ENCODE data around the gene TRAF1.

Gene TRAF1

DNA sequence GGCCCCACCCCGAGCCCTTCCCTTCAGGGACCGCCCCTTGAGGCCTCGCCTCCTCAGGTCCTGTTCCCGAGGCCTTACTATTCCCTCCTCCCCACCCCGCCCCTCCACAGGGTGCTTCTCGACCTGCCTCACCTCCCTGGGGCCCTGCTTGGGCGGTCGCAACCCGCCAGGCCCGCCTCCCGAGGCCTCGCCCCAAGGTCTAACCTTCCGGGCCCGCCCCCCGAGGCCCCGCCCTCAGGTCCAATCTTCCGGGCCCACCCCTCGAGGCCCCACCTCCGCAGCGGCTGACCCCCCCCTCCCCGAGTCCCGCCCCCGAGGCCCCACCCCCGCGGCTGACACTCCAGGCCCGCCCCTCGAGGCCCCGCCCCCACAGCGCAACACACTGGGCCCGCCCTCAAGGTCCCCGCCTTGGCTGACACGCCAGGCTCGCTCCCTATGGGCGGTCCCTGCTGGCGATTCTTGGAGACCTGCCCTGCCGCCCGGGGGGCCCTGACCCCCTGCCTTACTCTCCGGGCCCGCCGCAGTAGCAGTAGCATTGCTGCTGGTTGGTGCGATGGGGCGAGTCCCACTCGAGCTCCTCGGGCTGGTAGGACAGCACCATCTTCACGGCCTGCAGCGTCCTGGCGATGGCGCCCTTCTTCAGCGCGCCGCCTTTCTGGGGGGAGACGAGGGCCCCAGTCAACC is 57.8 kb downstream of the TRAF1 start:
- Histone ChIP-seq H3K9ac (ENCODE audit: low read depth, low read length) (peak overlapping the region; percentile 71), H3K4me3 (ENCODE audit: low read length) (peak overlapping the region; percentile 82), H3K9me3 (replicated peaks; ENCODE audit: low read length) (no peaks in the 10 kb centered on the region), H3K4me1 (ENCODE audit: control insufficient read depth, insufficient read depth, low read length) (peaks cover 22% of the 10 kb centered on the region), H3K27me3 (ENCODE audit: control insufficient read depth, insufficient read depth, low read length) (no peaks in the 10 kb centered on the region), H3K4me2 (ENCODE audit: low read length) (peak overlapping the region; percentile 86), H3K36me3 (ENCODE audit: insufficient read depth, low read length) (peaks cover 25% of the 10 kb centered on the region)

DNA sequence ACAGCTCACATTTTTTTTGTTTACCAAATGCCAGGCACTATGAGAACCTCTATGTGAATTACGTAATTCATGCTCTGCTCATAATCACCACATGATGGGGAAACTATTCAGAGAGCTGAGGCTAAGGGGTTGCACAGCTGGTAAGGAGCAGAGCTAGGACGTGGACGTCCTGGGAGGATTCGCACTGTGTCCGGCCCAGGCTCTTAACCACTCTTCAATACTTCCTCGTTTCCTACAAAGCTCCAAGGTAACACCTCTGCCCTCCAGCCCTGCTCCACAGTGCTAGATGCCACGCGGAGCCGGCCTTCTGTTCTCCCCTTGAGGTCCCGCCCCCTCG is 58.3 kb downstream of the TRAF1 start:
- Histone ChIP-seq H3K36me3 (ENCODE audit: insufficient read depth, low read length) (peaks cover 29% of the 10 kb centered on the region), H3K9ac (ENCODE audit: low read depth, low read length) (peak overlapping the region; percentile 53), H3K27me3 (ENCODE audit: control insufficient read depth, insufficient read depth, low read length) (no peaks in the 10 kb centered on the region), H3K9me3 (replicated peaks; ENCODE audit: low read length) (no peaks in the 10 kb centered on the region), H3K4me2 (ENCODE audit: low read length) (peak overlapping the region; percentile 83), H3K4me3 (ENCODE audit: low read length) (peak overlapping the region; percentile 67), H3K4me1 (ENCODE audit: control insufficient read depth, insufficient read depth, low read length) (peaks cover 22% of the 10 kb centered on the region)

DNA sequence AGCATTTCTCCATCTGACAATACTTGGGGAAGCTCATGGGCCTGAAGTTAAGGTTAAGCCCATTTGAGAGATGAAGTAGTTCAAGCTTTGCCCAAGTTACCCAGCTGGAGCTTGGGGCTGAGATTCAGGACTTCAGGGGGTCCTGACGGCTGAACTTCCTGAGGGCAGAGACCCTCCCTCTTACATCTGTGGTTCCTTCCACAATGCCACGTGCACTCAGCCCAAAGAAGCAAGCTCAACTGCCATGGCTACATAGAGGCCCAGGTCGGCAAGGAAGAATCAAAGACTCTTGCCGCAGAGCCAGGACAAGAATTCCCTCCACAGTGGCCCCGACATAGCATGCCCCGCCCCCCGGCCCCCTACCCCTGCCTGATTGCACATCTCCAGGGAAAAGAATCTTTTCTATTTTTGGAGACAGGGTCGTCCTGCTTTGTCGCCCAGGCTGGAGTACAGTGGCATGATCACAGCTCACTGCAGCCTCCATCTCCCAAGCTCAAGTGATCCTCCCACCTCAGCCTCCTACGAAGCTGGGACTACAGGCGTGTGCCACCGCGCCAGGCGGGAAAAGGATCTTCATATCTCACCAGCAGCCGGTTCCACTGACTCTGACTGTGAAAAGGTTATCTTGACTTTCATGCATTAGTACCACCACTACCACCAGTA is 58.8 kb downstream of the TRAF1 start:
- H3K4me2 ChIP-seq (ENCODE audit: low read length), result peak overlapping the region; percentile 83
- H3K4me3 ChIP-seq (ENCODE audit: low read length), result peak overlapping the region; percentile 67
- H3K27me3 ChIP-seq (ENCODE audit: control insufficient read depth, insufficient read depth, low read length), result no peaks in the 10 kb centered on the region
- H3K4me1 ChIP-seq (ENCODE audit: control insufficient read depth, insufficient read depth, low read length), result peaks cover 22% of the 10 kb centered on the region
- peaks cover 28% of the 10 kb centered on the region for H3K36me3 ChIP-seq (ENCODE audit: insufficient read depth, low read length)
- H3K9me3 ChIP-seq (replicated peaks; ENCODE audit: low read length), result no peaks in the 10 kb centered on the region
- no peak overlapping the region for H3K9ac ChIP-seq (ENCODE audit: low read depth, low read length)

DNA sequence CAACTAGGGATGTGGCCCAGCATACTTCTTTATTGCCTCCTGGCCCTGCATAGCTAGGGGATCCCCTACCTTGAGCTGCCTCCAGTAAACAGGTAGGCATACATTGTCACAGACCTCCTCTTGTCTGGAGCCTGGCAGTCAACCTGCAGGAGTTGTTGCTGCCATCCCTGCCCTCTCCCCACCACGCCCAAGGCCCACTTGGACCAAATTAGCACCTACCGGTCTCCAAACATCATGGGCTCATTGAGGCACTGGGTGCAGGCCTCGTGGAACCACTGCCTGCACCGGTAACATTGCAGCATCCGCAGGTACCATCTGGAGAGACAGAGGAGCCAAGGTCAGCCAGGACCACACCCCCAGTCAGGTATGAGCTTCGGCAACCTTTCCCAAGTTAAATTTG is 59.9 kb downstream of the TRAF1 start:
- Histone ChIP-seq H3K4me1 (ENCODE audit: control insufficient read depth, insufficient read depth, low read length) (peaks cover 22% of the 10 kb centered on the region), H3K4me2 (ENCODE audit: low read length) (no peak overlapping the region), H3K9me3 (replicated peaks; ENCODE audit: low read length) (no peaks in the 10 kb centered on the region), H3K27me3 (ENCODE audit: control insufficient read depth, insufficient read depth, low read length) (no peaks in the 10 kb centered on the region), H3K9ac (ENCODE audit: low read depth, low read length) (no peak overlapping the region), H3K4me3 (ENCODE audit: low read length) (no peak overlapping the region), H3K36me3 (ENCODE audit: insufficient read depth, low read length) (peaks cover 38% of the 10 kb centered on the region)

DNA sequence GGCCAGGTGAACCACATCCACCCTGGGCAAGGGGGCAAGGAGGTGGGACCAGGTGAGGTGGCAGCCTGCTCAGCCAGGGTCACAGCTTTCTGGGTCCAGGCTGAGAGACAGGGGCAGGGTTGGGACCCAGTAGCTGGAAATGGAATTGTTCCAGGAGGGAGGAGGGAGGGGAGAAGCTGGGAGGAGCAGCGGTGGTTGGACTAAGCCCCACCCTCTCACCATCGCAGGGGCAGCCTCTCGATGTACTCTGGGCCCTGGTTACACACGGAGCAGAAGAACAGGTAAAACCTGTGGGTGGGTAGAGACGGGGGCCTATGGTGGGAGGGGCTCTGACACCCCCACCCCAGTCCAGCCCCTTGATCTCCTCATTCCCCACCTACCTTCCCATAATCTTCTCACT is 60.8 kb downstream of the TRAF1 start:
- peaks cover 22% of the 10 kb centered on the region for H3K4me1 ChIP-seq (ENCODE audit: control insufficient read depth, insufficient read depth, low read length)
- H3K9ac ChIP-seq (ENCODE audit: low read depth, low read length), result no peak overlapping the region
- H3K4me2 ChIP-seq (ENCODE audit: low read length), result no peak overlapping the region
- no peaks in the 10 kb centered on the region for H3K27me3 ChIP-seq (ENCODE audit: control insufficient read depth, insufficient read depth, low read length)
- H3K4me3 ChIP-seq (ENCODE audit: low read length), result no peak overlapping the region
- peaks cover 46% of the 10 kb centered on the region for H3K36me3 ChIP-seq (ENCODE audit: insufficient read depth, low read length)
- no peaks in the 10 kb centered on the region for H3K9me3 ChIP-seq (replicated peaks; ENCODE audit: low read length)

DNA sequence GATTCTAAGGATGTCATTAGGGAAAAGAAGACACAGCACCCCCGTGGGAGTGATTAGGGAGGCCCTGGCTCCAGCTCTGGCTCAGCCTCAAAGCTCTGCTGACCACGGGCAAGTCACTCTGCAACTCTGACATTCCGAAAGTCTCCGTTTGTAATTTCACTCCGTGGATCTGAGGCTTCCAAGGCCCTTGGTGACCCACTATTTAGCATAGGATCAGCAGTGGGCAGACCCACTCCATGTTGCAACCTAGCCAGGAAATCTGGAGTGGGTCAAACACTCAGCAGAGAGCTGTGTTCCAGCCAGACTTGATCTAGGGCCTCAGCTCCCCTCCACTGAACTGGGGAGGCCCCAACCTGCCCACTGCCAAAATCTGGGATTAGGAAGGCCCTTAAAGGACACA is 61.4 kb downstream of the TRAF1 start:
- peaks cover 19% of the 10 kb centered on the region for H3K4me1 ChIP-seq (ENCODE audit: control insufficient read depth, insufficient read depth, low read length)
- H3K4me3 ChIP-seq (ENCODE audit: low read length), result no peak overlapping the region
- no peak overlapping the region for H3K4me2 ChIP-seq (ENCODE audit: low read length)
- no peaks in the 10 kb centered on the region for H3K27me3 ChIP-seq (ENCODE audit: control insufficient read depth, insufficient read depth, low read length)
- no peaks in the 10 kb centered on the region for H3K9me3 ChIP-seq (replicated peaks; ENCODE audit: low read length)
- H3K9ac ChIP-seq (ENCODE audit: low read depth, low read length), result no peak overlapping the region
- peaks cover 48% of the 10 kb centered on the region for H3K36me3 ChIP-seq (ENCODE audit: insufficient read depth, low read length)

DNA sequence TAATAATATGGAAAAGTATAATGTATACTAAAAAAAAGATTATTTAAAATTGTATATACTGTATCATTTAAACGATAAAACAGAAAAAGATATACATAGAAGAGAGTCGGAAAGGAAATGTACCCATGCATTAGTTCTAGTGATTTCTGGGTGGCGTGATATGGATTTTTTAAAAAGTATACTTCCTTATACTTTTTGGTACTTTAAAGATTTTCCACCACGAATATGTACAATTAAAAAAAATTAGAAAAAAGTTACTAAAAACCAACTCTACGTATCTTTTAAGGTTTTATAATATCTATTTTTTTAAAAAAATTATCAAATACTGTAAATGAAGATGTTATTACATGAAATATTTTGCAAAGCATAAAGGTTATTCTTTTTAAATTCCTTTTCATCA is 61.9 kb downstream of the TRAF1 start:
- peaks cover 51% of the 10 kb centered on the region for H3K36me3 ChIP-seq (ENCODE audit: insufficient read depth, low read length)

DNA sequence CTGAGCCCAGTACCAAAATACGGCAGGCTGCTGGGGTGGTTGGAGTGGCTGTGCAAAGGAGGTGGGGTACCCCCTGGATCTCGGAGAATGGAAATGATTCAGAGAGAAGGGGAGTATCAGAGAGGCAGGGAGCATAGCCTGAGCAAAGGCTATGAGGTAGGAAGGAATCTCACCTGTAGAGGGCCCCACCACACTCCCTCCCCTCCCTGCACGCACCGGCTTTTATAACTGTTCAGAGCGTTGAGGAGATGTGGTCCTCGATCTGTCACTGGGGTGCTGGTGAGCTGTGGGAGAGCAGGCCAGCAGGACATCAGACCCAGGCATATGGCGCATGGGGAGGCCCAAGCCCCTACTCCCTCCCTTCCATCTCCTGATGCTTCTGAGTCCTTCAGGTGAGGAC is 62.8 kb downstream of the TRAF1 start:
- Histone ChIP-seq H3K4me1 (ENCODE audit: control insufficient read depth, insufficient read depth, low read length) (peaks cover 6% of the 10 kb centered on the region), H3K36me3 (ENCODE audit: insufficient read depth, low read length) (peaks cover 56% of the 10 kb centered on the region), H3K9me3 (replicated peaks; ENCODE audit: low read length) (no peaks in the 10 kb centered on the region), H3K4me2 (ENCODE audit: low read length) (no peak overlapping the region), H3K27me3 (ENCODE audit: control insufficient read depth, insufficient read depth, low read length) (no peaks in the 10 kb centered on the region), H3K4me3 (ENCODE audit: low read length) (no peak overlapping the region), H3K9ac (ENCODE audit: low read depth, low read length) (no peak overlapping the region)

More for the DNA sequence above, 61.9 kb downstream of the TRAF1 start:
- Histone ChIP-seq H3K4me3 (ENCODE audit: low read length) (no peak overlapping the region), H3K27me3 (ENCODE audit: control insufficient read depth, insufficient read depth, low read length) (no peaks in the 10 kb centered on the region), H3K4me1 (ENCODE audit: control insufficient read depth, insufficient read depth, low read length) (peaks cover 14% of the 10 kb centered on the region), H3K9me3 (replicated peaks; ENCODE audit: low read length) (no peaks in the 10 kb centered on the region), H3K9ac (ENCODE audit: low read depth, low read length) (no peak overlapping the region), H3K4me2 (ENCODE audit: low read length) (no peak overlapping the region)

DNA sequence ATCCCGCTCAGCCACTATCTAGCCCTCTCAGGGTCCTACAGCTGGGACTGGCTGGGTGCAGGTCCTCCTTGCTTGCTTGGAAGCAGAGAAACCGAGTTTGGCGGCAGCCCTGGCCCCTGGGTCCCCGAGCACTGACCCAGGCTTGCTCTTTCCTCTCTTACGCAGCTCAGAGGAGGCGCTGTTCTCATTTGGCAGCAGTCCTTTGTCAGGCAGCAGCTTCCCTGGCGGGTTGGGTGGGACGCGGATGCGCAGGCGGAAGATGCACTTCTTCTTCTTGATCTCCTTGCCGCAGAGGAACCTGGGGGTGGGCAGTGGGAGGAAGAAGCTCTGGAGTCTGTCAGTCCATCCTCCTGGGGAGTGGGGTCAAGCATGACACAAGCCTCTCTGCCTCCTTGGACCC is 64.1 kb downstream of the TRAF1 start:
- no peak overlapping the region for H3K9ac ChIP-seq (ENCODE audit: low read depth, low read length)
- no peaks in the 10 kb centered on the region for H3K9me3 ChIP-seq (replicated peaks; ENCODE audit: low read length)
- peaks cover 64% of the 10 kb centered on the region for H3K36me3 ChIP-seq (ENCODE audit: insufficient read depth, low read length)
- H3K27me3 ChIP-seq (ENCODE audit: control insufficient read depth, insufficient read depth, low read length), result no peaks in the 10 kb centered on the region
- H3K4me3 ChIP-seq (ENCODE audit: low read length), result no peak overlapping the region
- no peaks in the 10 kb centered on the region for H3K4me1 ChIP-seq (ENCODE audit: control insufficient read depth, insufficient read depth, low read length)
- no peak overlapping the region for H3K4me2 ChIP-seq (ENCODE audit: low read length)

DNA sequence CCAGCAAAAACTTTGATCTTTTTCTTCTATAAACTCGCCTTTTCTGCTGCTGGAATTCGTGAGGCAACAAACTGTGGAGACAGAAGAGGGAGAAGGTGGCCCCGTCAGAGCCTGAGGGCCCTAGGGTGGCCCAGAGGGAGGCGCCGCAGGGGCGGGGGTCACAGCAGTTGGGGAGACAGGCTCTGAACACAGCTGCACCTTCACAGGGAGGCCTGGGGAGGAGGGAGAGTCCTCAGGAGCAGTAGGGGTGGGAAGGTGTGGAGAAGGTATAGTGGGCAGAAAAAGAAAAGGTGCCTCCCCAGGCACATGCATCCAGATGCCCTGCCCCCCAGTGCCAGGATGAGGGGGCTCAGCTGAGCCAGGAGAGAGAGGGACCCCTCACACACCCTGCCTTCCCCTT is 64.7 kb downstream of the TRAF1 start:
- peaks cover 65% of the 10 kb centered on the region for H3K36me3 ChIP-seq (ENCODE audit: insufficient read depth, low read length)
- no peaks in the 10 kb centered on the region for H3K9me3 ChIP-seq (replicated peaks; ENCODE audit: low read length)
- H3K4me1 ChIP-seq (ENCODE audit: control insufficient read depth, insufficient read depth, low read length), result no peaks in the 10 kb centered on the region
- H3K4me2 ChIP-seq (ENCODE audit: low read length), result no peak overlapping the region
- H3K27me3 ChIP-seq (ENCODE audit: control insufficient read depth, insufficient read depth, low read length), result no peaks in the 10 kb centered on the region
- no peak overlapping the region for H3K4me3 ChIP-seq (ENCODE audit: low read length)
- H3K9ac ChIP-seq (ENCODE audit: low read depth, low read length), result no peak overlapping the region

DNA sequence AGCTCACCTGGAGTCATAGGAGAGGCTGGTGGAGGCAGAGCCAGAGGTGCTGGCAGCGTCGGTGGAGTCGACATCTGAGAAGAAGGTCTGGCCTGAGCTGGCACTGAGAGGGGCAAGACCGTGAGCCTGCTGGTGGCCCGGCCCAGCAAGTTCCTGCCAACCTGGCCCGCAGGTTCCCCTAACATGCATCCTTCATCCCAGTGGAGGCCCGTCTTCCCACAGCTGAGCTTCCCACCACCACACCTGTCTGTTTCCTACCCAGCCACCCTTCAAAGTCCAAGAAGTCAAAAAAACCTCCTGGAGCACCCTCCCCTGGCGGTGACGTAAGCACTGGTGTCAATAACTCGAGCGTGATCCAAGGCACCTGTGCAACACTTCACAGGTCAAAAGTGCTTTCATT is 66.5 kb downstream of the TRAF1 start:
- Histone ChIP-seq H3K9me3 (replicated peaks; ENCODE audit: low read length) (no peaks in the 10 kb centered on the region), H3K9ac (ENCODE audit: low read depth, low read length) (no peak overlapping the region), H3K27me3 (ENCODE audit: control insufficient read depth, insufficient read depth, low read length) (no peaks in the 10 kb centered on the region), H3K4me2 (ENCODE audit: low read length) (no peak overlapping the region), H3K4me1 (ENCODE audit: control insufficient read depth, insufficient read depth, low read length) (no peaks in the 10 kb centered on the region), H3K36me3 (ENCODE audit: insufficient read depth, low read length) (peaks cover 59% of the 10 kb centered on the region), H3K4me3 (ENCODE audit: low read length) (no peak overlapping the region)

DNA sequence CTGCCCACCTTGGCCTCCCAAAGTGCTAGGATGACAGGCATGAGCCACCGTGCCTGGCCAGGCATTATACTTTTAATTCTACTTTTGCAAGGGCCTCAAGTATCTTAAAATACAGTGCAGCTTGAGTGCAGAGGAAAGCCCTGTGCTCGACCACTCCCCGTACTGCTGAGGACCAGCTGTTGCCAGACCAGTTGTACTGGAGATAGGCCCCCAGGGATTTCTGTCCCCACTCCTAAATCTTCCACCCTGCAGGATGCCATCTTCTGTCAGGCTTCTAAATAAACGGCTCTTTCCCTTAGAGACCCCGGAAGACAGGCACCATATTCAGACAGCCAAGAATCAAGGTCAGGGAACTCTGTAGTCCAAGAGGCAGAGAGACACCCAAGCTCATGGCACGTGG is 67.2 kb downstream of the TRAF1 start:
- Histone ChIP-seq H3K4me3 (ENCODE audit: low read length) (no peak overlapping the region), H3K4me2 (ENCODE audit: low read length) (no peak overlapping the region), H3K36me3 (ENCODE audit: insufficient read depth, low read length) (peaks cover 59% of the 10 kb centered on the region), H3K9me3 (replicated peaks; ENCODE audit: low read length) (no peaks in the 10 kb centered on the region), H3K27me3 (ENCODE audit: control insufficient read depth, insufficient read depth, low read length) (no peaks in the 10 kb centered on the region), H3K4me1 (ENCODE audit: control insufficient read depth, insufficient read depth, low read length) (no peaks in the 10 kb centered on the region), H3K9ac (ENCODE audit: low read depth, low read length) (no peak overlapping the region)

All from skeletal muscle satellite cell (primary cell).